ENCODE measurements around the gene KRT81.

DNA sequence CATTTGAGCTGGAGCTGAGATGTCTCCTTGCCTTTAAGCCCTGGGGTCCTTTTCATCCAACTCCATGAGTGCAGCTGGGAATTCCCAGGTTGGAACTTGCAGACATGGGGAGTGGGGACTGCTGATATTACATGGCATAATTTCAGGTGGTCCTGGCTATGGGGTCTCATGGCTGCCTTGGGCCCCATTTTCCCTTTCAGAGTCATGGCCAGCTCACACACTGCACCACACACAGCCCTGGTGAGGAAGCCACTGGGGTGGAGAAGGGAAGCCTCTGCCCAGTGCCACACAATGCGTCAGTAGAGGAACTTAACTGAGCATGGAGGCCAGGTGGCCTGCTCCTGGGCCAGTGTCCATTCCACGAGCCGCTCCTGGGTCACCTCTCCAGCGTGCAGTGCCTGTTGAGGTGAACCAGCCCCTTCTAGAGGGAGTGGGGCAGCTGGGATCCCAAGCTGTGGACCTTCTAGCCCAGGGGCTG is 34.2 kb downstream of the KRT81 start:
- TF ChIP-seq, protein P1, sequence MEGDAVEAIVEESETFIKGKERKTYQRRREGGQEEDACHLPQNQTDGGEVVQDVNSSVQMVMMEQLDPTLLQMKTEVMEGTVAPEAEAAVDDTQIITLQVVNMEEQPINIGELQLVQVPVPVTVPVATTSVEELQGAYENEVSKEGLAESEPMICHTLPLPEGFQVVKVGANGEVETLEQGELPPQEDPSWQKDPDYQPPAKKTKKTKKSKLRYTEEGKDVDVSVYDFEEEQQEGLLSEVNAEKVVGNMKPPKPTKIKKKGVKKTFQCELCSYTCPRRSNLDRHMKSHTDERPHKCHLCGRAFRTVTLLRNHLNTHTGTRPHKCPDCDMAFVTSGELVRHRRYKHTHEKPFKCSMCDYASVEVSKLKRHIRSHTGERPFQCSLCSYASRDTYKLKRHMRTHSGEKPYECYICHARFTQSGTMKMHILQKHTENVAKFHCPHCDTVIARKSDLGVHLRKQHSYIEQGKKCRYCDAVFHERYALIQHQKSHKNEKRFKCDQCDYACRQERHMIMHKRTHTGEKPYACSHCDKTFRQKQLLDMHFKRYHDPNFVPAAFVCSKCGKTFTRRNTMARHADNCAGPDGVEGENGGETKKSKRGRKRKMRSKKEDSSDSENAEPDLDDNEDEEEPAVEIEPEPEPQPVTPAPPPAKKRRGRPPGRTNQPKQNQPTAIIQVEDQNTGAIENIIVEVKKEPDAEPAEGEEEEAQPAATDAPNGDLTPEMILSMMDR (conservative IDR thresholded peaks at IDR 0.05; ENCODE audit: low read depth, low read length): no peak
- TF ChIP-seq POLR2A (IDR thresholded peaks at IDR 0.05; ENCODE audit: low read depth, low read length): no peak
- no peak for TF ChIP-seq RFX5 (IDR thresholded peaks at IDR 0.05; ENCODE audit: low read depth, low read length)
- TF ChIP-seq SMC3 (IDR thresholded peaks at IDR 0.05; ENCODE audit: low read depth, low read length): no peak
- TF ChIP-seq FOS (IDR thresholded peaks at IDR 0.05; ENCODE audit: low read depth, low read length): no peak
- no peak for TF ChIP-seq RAD21 (IDR thresholded peaks at IDR 0.05; ENCODE audit: low read length)
- TF ChIP-seq CHD1 (IDR thresholded peaks at IDR 0.05; ENCODE audit: low read depth, low read length): no peak
- TF ChIP-seq RCOR1 (IDR thresholded peaks at IDR 0.05; ENCODE audit: insufficient replicate concordance, low read length): no peak
- TF ChIP-seq, protein P2, sequence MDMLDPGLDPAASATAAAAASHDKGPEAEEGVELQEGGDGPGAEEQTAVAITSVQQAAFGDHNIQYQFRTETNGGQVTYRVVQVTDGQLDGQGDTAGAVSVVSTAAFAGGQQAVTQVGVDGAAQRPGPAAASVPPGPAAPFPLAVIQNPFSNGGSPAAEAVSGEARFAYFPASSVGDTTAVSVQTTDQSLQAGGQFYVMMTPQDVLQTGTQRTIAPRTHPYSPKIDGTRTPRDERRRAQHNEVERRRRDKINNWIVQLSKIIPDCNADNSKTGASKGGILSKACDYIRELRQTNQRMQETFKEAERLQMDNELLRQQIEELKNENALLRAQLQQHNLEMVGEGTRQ (IDR thresholded peaks at IDR 0.05; ENCODE audit: low read depth, low read length): no peak
- TF ChIP-seq, protein P3, sequence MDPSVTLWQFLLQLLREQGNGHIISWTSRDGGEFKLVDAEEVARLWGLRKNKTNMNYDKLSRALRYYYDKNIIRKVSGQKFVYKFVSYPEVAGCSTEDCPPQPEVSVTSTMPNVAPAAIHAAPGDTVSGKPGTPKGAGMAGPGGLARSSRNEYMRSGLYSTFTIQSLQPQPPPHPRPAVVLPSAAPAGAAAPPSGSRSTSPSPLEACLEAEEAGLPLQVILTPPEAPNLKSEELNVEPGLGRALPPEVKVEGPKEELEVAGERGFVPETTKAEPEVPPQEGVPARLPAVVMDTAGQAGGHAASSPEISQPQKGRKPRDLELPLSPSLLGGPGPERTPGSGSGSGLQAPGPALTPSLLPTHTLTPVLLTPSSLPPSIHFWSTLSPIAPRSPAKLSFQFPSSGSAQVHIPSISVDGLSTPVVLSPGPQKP (IDR thresholded peaks at IDR 0.05; ENCODE audit: borderline replicate concordance, low read depth, low read length): no peak

All from IMR-90 (cell line).